RWPE1 (cell line): Measurements from ENCODE around the gene NLRC3.
A peak's percentile ranks its signal among the peaks of the same experiment; 100 is the strongest.

Experiments
- CTCF ChIA-PET: fragments of 350-600 bp; sonication (Branson Sonifier 250); formaldehyde crosslinking; extraction: SDS; loops from one replicate; lab custom pipeline; 2021; lab: Yijun Ruan, JAX
- POLR2A ChIA-PET: fragments of 400-600 bp; formaldehyde crosslinking; extraction: SDS; loops from one replicate; lab custom pipeline; 2020; ENCODE audit warnings: antibody characterized with exemption; ENCODE audit not compliant: low non-redundant PET; lab: Yijun Ruan, JAX
- DNase-seq: peaks from one replicate; pipeline ENCODE4 v3.0.0; 2012; ENCODE audit warnings: low spot score
- H3K27ac ChIP-seq: fragments of 450-650 bp; 2 replicates; pipeline ENCODE4 v1.5.1; 2017
- CTCF ChIP-seq: fragments of 450-650 bp; conservative IDR thresholded peaks from 2 replicates; pipeline ENCODE4 v1.5.1; 2017; ENCODE audit warnings: low read depth, mild to moderate bottlenecking

NLRC3 gene

GRCh38 chr16:3594316-3595109 is 17.3 kb upstream of the NLRC3 start:
- TF ChIP-seq CTCF, result no peak
- CTCF ChIA-PET, result interaction anchor here (0.6 kb wide), 1 partner anchor 94 kb away, joined by 3 read pairs; no protein-coding TSS in a partner anchor
- H3K27ac ChIP-seq, result no peak overlapping the region
- POLR2A ChIA-PET, result no interaction called here
- DNase-seq, result no peak

DNA sequence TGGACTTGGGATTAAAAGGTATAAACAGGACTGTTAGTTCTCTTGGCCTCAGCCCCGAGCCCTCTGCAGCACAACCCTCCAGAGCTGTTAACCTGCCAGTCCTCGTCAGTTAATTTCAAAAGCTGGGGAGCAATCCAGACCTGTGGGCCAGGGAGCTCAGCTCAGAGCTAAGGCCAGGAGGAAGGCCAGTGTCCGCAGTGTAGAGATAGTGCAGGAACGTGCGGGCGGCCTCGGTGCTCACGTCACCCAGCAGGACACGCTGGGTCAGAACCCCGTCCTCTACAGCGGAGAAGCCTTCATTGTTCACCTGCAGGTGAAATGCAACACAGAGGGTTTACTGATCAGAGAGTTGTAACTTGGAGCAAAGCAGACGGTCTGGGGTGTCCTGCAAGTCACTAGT is 15.4 kb upstream of the NLRC3 start:
- no peak for TF ChIP-seq CTCF
- H3K27ac ChIP-seq, result no peak overlapping the region

GRCh38 chr16:3591991-3592390 is 14.8 kb upstream of the NLRC3 start:
- TF ChIP-seq CTCF, result no peak
- ChIA-PET CTCF (no interaction called here), POLR2A (no interaction called here)
- H3K27ac ChIP-seq, result no peak overlapping the region
- no peak for DNase-seq

More for the DNA sequence above, 15.4 kb upstream of the NLRC3 start:
- POLR2A ChIA-PET, result no interaction called here
- CTCF ChIA-PET, result interaction anchor here (1.2 kb wide), 1 partner anchor 22 kb away, joined by 3 read pairs; no protein-coding TSS in a partner anchor
- no peak for DNase-seq

GRCh38 chr16:3591436-3591803 is 14.2 kb upstream of the NLRC3 start:
- CTCF ChIA-PET, result no interaction called here
- no peak overlapping the region for H3K27ac ChIP-seq
- DNase-seq, result no peak

GRCh38 chr16:3590736-3591435 is 13.7 kb upstream of the NLRC3 start:
- ChIA-PET POLR2A (no interaction called here), CTCF (no interaction called here)
- TF ChIP-seq CTCF, result no peak
- no peak overlapping the region for H3K27ac ChIP-seq
- DNase-seq, result peak; percentile 29

More at GRCh38 chr16:3591436-3591803, 14.2 kb upstream of the NLRC3 start:
- POLR2A ChIA-PET, result no interaction called here
- TF ChIP-seq CTCF, result no peak

GRCh38 chr16:3589991-3590701 is 12.9 kb upstream of the NLRC3 start:
- no peak for DNase-seq
- ChIA-PET POLR2A (no interaction called here), CTCF (interaction anchor here (0.6 kb wide), 1 partner anchor 64 kb away, joined by 3 read pairs; no protein-coding TSS in a partner anchor)
- H3K27ac ChIP-seq, result no peak overlapping the region
- no peak for TF ChIP-seq CTCF
